Forelimb muscle (tissue), 1 donor: Measurements from ENCODE around the gene GATD1. TPM values are rescaled to one million over a fixed set of nuclear protein-coding genes. Genes with fewer than 3 reads are reported as not detected.
A peak's percentile ranks its signal among the peaks of the same experiment; 100 is the strongest.

Experiments
- DNase-seq: peaks from one replicate; pipeline ENCODE4 v3.0.0-alpha.2; 2013; ENCODE audit warnings: low read depth
- polyA plus RNA-seq: library from polyadenylated mRNA; unstranded; fragments of 120-200 nt; gene quantifications from one replicate; pipeline ENCODE4 v1.2.1, GENCODE V29; 2013; ENCODE audit not compliant: insufficient read length

Gene GATD1
- polyA plus RNA-seq, 1 donor = 40.5 TPM

DNA sequence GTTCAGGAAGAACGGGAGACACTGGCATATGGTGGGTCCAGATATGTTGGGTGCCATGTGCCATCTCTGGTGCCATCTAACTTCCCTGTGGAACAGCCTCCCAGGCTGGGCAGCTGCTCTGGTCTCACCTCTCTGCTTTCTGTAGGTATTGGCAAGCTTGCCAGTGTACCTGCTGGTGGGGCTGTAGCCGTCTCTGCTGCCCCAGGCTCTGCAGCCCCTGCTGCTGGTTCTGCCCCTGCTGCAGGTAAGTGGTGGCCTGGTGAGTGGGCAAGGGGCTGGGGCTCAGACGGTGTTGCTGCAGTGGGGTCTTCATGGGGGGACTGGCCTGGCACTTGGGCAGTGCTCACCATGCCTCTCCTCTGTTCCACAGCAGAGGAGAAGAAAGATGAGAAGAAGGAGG lies 35.1 kb upstream of the GATD1 start:
- no peak for DNase-seq

DNA sequence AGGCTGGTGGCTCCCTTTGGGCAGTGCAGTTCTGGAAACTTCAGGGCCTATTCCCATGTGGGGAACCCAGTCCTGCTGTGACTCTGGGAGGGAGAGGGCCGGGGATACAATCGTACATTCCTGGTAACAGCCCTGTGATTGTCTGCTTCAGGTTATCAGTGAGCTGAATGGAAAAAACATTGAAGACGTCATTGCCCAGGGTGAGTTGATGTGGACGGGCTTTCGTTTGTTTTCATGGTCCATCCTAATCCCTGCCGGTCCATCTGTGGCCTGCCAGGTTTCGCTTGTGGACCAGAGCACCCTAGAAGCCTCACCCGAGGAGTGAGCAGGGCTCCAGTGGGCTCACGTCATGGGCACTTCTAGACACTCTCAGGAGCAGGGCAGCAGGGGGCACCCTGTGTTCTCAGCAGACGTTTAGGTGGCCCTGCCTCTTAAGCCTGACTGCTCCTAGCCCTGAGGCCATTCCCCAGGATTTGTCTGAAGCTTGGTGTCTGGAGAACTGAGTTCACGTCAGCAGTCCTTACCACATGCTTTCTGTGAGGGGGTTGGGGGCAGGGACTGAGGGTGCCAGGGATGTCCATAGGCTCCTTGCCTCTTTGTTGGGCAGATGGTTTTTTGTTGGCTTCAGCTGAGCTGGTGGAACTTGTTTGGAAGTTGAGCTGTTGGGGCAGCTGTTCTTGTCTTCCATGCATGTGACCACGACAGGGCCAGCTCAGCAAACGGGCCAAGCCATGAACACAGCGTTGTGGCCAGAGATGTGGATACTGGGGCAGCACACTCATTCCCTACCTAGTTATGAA lies 34.4 kb upstream of the GATD1 start:
- no peak for DNase-seq

DNA sequence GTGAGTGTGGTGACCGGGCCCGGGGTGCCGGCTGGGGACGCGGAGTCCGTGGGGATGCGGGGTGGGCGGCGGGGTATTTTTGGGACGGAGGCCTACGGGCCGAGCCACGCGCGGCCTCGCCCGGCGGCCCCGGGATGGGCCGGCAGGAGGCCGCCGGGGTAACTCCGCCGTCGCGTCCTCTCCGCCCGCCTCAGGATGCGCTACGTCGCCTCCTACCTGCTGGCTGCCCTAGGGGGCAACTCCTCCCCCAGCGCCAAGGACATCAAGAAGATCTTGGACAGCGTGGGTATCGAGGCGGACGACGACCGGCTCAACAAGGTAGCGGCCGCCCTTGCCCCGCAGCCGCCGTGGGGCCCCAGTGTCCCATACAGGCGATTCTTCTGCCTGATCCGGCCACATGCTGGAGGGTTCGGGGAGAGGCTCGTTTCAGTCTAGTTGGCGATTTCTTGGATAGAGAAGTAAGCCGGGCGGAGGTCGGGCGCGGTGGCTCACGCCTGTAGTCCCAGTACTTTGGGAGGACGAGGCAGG lies 32.8 kb upstream of the GATD1 start:
- DNase-seq = no peak

DNA sequence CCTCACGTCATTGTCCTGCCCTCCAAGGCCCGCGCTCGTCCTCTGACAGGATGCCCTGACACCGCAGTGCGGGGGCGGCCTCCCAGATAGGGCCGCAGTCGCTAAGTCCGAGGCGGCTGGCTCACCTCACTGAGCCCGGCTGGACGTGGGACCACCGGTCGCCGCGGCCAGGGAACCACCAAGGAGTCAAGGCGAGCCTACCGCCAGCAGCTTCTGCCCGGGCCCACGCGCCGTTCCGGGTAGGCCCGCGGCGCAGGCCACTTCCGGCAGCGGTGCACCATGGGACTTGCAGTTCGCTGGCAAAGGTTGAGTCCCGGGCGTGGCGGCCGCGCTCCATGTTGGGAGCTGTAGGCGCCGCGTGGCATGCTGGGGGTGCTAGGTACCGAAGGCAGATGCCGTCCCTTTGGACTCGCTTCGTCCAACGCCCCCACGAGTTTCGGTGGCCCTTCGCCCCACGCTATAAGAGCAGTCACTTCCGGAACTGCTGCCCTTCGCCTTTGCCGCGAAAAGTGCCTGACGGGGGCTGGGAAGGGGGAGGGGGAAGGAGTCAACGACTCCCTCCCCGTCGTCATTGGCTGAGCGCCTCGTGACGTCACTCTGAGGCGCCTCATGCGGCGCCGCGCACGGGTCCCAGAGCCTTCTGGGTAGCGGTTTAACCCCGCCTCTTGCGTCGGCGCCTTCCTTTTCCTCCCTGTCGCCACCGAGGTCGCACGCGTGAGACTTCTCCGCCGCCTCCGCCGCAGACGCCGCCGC lies 32.2 kb upstream of the GATD1 start, which contains the start of gene RPLP2:
RPLP2 (plus strand) TSS at position 681 of the 753 bp plus-strand sequence. CDS start 268 bp downstream, outside the sequence.
- DNase-seq = peak; percentile 96

DNA sequence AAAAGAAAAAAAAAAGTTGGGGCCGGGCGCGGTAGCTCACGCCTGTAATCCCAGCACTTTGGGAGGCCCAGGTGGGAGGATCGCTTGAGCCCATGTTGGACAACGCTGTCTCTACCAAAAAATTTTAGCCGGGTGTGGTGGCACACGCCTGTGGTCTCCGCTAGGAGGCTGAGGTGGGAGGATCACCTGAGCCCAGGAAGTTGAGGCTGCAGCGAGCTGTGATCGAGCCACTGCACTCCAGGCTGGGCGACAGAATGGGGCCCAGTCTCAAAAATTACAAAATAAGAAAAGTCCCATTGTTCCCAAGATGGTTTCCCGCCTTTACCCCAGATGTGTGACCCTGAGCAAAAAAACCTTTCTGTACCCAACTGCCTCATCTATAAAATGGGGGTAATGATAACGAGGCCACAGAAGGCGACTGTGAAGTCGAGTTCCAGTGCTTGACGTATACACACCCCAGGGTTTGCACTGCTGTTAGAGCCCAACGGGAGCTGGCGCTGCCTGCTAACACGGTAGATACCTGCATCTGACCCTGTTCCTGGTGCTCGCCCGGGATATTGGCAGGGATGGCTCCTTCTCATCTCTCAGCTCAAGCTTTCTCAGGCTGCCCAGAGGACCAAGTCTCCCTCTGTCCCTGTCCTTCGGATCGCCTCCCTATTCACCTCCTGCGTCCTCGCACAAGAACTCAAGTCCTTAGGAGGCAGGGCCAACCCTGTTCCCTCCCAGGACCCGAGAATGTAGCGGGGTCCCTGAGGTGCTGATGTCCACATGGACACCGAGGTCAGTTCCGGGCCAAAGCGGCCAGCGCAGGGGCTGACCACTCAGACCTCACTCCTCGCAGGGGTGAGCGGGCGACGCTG lies 31.4 kb upstream of the GATD1 start:
- no peak for DNase-seq

DNA sequence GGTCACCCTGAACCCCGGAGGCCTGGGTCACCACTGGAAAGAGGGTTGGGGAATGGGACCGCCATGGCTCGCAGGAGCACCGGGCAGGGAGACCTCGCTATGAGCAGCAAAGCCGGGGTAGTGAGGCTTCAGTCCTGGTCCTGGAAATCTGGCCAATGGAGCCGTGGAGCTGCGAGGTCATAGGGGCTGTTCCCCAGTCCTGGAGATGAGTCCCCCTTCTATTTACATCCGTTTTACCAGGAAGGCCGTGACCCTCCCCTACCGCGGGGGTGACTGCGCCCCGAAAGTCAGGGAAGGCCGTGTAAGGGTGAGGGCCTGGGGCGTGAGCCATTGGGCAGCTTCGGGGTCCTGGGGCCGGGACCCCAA lies 27.3 kb upstream of the GATD1 start:
- DNase-seq = no peak

DNA sequence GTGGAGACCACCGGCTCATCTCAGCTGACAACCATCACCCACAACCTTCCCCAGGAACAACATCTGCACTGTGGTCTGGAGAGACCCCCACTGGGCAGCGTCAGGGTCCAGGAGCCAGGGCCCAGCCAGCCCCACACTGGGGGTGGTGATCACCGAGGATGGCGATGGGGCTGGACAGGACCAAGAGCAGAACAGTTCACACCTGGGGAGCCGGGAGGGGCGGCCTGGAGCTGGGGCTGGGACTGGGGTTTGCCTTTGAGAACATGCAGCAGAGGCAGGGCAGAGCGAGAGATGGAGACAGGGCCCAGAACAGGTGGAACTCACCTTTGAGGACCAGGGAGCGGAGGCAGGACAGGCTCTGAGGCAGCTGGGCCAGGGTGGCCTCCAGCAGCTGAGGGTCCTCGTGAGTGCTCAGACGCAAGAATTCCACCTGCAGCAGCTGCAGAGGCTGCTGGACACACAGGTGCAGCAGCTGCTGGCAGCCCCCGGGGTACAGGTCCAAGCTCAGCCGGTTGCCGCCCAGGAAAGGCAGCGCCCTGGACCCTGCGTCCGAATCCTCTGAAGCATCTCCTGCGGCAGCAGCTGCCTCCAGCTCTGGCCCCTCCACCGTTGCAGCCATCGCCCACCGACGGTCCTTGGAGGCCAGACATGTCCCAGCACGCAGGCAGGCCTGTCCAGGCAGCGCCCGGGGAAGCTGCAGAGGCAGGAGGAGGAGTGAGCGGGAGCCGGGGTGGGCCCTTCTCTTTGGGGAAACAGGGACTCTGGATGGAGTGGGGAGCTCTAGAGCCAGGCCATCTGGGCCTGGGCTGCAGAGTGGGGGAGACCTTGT lies 26.7 kb upstream of the GATD1 start:
- no peak for DNase-seq

DNA sequence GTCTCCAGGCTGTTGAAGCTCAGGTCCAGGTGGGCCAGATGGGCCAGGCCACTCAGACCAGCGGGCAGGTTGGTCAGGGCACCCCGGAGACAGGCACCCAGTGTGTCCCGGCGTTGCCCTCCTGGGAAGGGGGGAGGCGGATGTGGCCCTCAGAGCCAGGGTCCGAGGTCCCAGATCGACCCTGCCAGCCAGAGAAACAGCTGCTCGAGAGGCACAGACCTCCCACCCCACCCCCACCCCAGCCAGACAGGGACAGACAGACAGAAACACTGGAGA lies 26.1 kb upstream of the GATD1 start:
- no peak for DNase-seq

DNA sequence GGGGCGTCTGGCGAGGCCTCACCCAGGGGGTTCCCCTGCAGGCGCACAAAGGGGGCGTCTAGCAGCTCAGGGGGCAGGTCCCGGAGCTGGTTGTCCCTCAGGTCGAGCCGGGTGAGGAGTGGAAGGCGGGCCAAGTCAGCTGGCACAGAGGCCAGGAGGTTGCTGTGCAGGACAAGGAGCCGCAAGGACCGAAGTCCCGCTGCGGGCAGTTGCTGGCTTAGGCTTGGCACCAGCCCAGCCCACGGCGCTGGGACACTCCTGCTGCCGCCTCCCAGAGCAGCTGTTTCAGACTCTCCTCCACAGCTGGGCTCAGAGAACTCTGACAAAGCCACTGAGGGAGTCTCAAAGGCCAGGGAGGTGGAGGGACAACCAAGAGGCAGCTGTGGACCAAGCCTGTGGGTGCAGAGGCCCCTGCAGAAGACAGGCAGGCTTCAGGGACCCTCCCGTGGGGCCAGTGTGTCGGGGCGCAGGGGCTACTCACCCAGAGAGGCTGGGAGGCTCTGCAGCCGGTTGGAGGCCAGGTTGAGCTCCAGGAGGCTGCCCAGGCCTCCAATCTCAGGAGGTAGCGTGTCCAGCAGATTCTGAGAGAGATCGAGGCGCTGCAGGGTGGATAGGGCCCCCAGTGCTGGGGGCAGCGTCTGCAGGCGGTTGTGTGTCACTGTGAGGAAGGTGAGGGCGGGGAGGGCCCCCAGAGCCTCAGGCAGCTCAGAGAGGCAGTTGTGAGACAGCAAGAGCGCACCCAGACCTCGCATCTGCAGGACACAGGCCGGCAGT lies 25.6 kb upstream of the GATD1 start:
- DNase-seq = no peak

DNA sequence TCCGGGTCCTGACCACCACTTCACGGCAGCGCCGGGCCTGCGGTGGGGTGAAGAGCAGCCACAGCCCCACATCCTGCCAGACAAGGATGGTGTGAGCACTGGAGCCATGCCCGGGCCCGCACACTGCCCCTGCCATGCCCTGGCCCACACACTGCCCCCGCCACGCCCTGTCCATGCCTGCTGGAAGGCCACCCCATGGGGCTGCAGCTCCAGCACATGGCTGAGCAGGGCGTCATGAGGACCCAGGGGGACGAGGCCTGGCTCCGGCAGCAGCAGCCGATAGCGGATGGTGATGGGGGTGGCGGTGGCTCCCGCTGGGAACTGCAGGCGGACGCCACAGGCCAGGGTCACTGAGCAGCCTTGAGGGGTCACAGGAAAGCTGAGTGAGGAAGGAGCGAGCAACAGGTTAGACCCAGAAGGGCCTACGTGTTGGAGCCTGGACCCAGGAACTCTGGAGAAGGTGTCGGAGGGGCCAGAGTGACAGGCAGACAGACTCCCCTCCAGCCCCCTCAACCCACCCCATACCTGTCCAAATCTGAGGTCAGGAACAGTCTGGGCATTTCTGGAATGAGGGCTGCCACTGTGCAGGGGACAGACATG lies 24.8 kb upstream of the GATD1 start:
- DNase-seq = no peak

DNA sequence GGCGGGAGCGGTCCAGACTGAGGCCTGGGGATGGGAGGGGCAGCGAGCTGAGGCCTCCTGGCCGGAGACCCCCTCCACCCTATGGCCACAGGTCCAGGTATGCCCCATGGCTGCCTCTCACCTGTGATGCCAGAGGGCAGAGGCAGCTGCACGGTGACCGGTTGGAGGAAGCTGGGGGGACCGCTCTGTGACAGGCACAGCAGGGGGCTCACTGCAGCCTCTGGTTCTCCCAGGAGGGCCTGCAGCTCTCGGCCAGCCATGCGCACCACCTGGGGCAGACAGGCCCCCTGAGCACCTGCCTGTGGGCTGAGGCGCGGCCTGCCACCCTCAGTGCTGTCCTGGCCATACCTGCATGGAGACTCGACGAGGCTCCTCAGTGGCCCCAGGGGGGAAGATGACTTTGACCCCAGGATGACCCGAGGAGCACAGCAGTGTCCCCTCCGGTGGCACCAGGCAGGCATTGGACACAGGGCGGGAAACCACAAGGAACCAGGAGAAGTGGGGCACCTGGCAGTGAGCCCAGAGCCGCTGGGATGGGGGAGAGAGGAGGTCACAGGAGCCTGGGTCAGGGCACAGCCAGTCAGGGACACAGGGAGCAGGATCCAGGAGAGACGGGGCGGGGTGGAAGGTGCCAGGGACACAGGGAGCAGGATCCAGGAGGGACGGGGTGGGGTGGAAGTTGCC lies 24.0 kb upstream of the GATD1 start:
- no peak for DNase-seq

DNA sequence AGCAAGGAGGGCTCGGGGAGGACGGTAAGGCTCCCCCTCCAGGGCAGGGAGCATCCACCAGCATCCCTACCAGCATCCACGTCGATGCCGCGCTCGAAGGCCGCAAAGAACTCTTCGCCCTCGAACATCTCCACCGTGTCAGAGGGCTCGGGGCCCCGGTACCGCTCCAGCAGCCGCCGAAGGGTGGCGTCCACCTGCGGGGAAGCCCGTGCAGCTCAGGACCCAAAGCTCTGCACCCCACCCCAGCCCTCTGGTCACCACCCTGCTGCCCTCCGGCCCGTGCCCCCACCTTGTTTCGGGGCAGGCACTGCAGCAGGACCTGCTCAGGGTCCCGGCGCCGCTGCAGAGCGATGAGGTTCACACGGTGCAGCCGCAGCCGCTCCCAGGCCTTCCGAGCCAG lies 23.2 kb upstream of the GATD1 start:
- DNase-seq = no peak

DNA sequence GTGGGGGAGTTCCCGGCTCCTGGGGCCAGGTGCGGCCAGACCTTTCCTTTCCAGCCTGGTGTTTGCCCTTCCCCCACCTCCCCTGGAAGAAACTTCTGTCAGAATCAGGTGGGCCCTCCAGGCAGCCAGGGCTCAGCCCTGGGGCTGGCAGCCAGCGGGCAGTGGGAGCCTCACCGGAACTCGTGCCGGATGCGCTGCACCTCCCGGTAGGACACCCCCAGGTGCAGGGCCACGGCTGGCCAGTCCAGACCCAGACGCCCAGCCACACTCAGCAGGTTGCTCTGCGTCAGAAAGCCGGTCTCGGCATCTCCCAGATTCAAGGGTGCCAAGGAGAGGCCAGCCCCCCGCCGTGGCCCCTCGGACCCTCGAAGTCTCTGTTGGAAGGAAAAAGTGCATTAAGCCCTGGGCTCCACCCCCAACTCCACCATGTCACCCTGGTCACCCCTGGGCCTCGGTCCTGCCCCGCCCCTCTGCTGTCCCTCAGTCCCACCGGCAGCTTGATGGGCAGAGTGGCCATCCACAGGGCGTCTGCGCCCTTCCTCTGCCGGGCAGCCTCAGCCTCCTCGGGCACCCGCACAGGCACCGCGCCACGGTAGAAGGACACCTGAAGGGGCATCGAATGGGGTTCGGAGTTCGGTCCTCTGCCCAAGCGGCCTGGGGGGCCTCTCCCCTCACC lies 22.5 kb upstream of the GATD1 start:
- DNase-seq = no peak

DNA sequence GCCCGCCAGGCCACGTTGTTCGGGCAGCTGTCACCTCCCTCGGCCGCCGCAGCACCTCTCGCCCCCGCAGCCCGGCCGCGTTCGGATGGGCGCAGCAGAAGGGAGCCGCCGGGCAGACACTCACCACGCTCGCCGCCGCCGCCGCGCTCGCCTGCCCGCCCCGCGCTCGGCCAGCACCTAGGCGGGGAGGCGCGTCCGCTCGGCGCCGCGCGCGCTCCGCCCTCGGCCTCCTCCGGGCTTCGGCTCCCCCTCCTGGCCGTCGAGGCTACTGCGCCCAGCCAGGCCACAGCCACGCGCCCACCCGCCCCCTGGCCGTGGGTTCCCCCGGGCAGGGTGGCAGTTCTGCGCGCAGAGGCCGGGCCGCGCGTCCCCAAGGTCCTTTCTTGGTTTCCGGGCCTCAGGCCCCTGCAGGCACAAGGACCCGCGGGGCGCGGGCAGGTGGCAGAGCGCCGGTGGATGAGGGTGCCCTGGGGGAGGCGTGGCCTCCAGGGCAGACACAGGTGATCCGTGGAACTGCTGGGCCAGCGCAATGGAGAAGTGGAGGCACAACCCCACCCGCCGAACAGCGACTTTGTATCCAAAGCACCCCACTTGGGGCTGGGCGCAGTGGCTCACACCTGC lies 20.9 kb upstream of the GATD1 start, which contains the start of gene SLC25A22:
SLC25A22 (minus strand) TSS at position 189 of the 621 bp plus-strand sequence. CDS start 3,275 bp downstream, outside the sequence.
- DNase-seq = no peak

DNA sequence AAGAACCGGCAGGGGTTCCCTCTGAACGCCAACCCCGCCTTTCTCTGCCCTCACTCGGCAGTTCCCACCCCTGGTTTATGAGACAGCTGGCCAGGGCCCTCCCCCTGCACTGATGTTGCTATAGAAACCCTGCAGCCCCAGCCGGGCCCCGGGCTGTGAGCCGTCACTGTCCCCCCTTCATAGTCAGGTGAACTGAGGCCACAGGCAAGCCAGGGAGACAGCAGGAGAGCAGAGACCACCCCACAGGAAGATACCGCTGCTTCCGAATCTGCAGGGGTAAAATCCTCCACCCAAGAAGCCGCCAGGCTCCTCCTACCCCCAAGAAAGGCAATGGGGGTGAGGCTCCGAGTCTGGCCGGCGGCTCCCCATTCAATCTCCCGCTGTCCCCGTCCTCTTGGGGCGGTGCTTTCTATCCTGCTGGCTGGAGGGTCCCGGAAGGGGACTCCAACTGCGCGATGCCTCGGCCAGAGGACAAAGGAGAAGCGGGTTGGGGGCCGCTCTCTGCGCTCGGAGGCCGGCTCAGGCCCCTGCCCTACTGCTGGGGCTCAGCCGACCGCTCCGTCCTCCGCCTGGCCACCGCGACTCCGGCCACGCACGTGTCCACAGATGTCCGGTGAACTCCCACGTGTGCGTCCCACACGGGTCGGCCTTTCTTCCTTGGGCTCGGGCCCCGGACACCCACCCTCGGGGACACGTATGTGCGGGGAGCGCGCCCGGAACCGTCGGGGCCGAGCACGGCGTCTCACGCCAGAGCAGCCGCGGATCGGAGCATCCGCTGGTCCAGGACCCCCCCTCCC lies 20.2 kb upstream of the GATD1 start:
- DNase-seq = no peak

DNA sequence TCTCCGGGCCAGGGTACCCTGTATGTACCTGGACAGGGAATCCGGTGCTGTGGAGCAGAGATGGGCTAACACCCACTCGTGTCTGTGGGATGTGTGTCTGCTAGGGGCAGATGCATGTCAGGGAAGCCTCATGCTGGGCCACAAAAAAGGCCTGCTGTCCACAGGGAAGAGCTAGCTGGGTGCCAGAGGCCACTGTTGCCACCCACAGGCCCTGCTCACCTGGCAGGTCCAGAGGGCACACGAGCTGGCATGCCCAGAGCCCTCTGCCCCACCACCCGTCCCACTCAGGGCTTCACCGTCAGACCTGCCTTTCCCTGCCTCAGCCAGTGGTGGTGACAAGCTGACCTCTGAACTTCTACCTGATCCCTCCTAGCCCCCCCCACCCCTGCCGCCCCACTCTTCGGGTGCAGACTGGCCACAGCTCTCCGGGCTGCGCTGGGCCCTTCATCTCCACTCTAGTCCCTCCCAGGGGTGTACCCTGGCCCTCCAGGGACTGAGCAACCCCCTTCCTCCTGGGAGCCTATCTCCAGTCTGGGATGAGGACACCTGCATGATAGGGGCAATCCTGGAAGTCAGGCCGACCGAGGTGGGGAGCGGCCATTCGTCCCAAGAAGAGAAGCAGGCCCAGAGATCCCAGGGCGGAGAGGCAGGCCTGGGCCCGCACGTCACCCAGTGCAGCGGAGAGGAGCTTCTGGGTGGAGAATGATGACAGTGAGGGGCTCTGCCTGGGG lies 19.4 kb upstream of the GATD1 start:
- no peak for DNase-seq
